ENCODE results near the gene NOMO2.
"Not testable (repeated sequence)": the region's sequence is repeated elsewhere in the genome, so short reads cannot be mapped to it uniquely, and the experiment has no call there.

DNA sequence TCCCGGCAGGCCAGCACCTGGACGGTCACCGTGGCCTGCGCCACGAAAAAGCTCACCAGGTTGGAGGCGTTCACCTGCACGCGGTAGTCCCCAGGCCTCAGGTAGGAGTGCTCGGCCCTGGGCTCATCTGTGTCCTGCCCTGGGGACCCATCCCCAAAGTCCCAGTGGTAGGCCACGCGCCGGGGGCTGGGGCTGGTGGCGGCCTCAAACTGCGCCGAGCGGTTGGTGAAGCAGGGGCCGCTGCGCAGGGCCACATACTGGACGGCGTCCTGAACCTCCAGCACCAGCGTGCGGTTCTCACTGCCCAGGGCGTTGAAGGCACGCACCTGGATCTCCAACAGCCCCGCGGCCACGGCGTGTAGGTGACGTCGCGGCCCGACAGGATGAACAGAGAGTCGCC is 176.6 kb downstream of the NOMO2 start:
- TF ChIP-seq ZBTB43, CREM (CRISPR knock-in tag; IDR thresholded peaks at IDR 0.05): not testable (repeated sequence)

Data from WTC11 (cell line).